ACC112 (cell line): ENCODE data around the gene GPR161.
"Not testable (repeated sequence)": the region's sequence is repeated elsewhere in the genome, so short reads cannot be mapped to it uniquely, and the experiment has no call there.

Experiments used
- H2AFZ ChIP-seq: fragments of 200-600 bp; sonication (generic); one replicate; pipeline ENCODE4 v1.6.0; 2017; ENCODE audit warnings: antibody characterized with exemption, low read length; ENCODE audit not compliant: unreplicated experiment
- H3K27ac ChIP-seq: fragments of 200-600 bp; sonication (generic); 2 replicates; pipeline ENCODE4 v1.5.1; 2014; ENCODE audit warnings: low read depth, mild to moderate bottlenecking, antibody characterized with exemption, low read length, moderate library complexity
- H3K27me3 ChIP-seq: fragments of 200-600 bp; sonication (generic); 2 replicates; pipeline ENCODE4 v1.6.1; 2014; ENCODE audit warnings: mild to moderate bottlenecking, antibody characterized with exemption, low read length, moderate library complexity, mixed read lengths; ENCODE audit not compliant: insufficient read depth
- H3K36me3 ChIP-seq: fragments of 200-600 bp; sonication (generic); 2 replicates; pipeline ENCODE4 v1.6.1; 2016; ENCODE audit warnings: mild to moderate bottlenecking, antibody characterized with exemption, low read length, moderate library complexity, mixed read lengths; ENCODE audit not compliant: insufficient read depth
- H3K4me1 ChIP-seq: fragments of 200-600 bp; sonication (generic); one replicate; pipeline ENCODE4 v1.6.1; 2016; ENCODE audit warnings: low read length, mixed read lengths; ENCODE audit not compliant: insufficient read depth, unreplicated experiment, control insufficient read depth
- H3K4me3 ChIP-seq: fragments of 200-600 bp; sonication (generic); 2 replicates; pipeline ENCODE4 v1.5.1; 2014; ENCODE audit warnings: mild to moderate bottlenecking, low read depth, low read length
- H3K79me2 ChIP-seq: fragments of 200-600 bp; sonication (generic); one replicate; pipeline ENCODE4 v1.6.0; 2016; ENCODE audit warnings: low read length; ENCODE audit not compliant: control insufficient read depth, unreplicated experiment, insufficient read depth

The GPR161 gene

DNA sequence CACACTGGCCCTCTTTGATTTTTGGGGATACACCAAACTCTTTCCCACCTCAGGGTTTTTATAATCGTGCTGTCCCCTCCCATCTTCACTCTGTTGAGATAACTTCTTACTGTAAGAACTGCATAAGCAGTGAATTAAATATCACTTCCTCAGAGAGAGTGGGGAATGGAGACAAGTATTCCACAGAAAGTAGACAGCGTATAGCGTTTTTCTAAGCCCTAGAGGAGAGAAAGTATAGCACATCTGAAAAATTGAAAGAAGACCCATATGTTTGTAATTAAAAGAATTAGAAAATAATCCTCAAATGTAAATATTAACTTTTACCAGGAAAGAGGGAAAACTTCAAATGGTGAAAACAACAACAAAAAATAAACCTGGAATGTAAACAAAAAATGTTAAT, 67.3 kb downstream of the GPR161 start:
- no peak overlapping the region for H2AFZ ChIP-seq
- H3K4me1 ChIP-seq, result no peaks in the 10 kb centered on the region
- H3K79me2 ChIP-seq, result no peaks in the 10 kb centered on the region
- no peaks in the 10 kb centered on the region for H3K27me3 ChIP-seq
- H3K27ac ChIP-seq, result no peak overlapping the region
- H3K4me3 ChIP-seq, result no peak overlapping the region
- H3K36me3 ChIP-seq, result peaks cover 28% of the 10 kb centered on the region

DNA sequence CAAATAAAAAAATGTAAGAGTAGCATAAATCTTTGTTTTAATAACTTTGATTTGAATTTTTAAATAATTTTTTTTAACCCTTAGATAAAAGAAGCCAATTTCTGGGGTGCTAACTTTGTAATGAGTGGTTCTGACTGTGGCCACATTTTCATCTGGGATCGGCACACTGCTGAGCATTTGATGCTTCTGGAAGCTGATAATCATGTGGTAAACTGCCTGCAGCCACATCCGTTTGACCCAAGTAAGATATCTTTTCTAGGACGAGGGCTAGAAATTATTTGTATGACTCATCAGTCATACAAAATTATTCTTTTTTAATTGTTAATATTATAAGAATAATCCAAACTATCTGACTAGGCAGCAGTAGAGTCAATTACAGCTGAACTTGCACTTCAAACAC, 71.2 kb downstream of the GPR161 start:
- Histone ChIP-seq H2AFZ (no peak overlapping the region), H3K4me1 (peaks cover 3% of the 10 kb centered on the region), H3K27ac (no peak overlapping the region), H3K27me3 (no peaks in the 10 kb centered on the region), H3K4me3 (no peak overlapping the region), H3K36me3 (peaks cover 30% of the 10 kb centered on the region), H3K79me2 (no peaks in the 10 kb centered on the region)

DNA sequence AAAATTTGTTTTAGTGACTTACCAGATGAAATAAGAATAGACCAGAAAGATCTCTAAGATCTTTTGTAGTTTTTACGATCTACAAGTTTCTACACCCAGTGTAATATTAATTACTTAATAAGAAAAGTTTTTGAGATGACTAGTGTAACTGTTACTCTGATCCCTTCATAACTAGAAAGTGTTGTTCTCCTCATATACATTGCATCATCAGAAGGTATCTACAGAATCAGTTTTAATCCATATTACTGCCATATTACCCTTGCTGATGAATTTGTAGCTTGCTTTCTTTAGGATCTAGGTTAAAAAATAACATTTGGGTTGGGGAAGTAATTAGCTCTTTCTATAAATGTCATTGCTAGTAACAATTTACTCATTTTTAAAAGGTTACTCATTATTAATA, 72.5 kb downstream of the GPR161 start:
- Histone ChIP-seq H3K79me2 (no peaks in the 10 kb centered on the region), H3K4me3 (no peak overlapping the region), H3K27me3 (no peaks in the 10 kb centered on the region), H3K36me3 (peaks cover 19% of the 10 kb centered on the region), H3K27ac (no peak overlapping the region), H2AFZ (no peak overlapping the region), H3K4me1 (peaks cover 7% of the 10 kb centered on the region)

DNA sequence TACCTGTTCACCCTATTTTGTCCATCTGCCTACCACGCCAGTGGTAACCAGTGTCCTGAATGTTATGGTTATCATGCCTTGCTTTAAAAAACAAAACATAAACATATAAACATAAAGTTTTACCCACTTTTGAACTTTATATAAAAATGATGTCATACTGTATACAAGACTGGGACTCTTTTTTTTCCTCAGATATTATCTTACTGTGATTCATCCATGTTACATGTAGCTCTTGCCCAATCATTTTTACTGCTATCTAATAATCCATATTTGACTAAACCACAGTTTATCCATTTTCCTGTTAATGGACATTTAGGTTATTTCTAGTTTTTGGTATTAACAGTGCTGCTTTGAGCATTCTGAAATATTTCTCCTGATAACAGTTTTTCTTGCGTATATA, 78.8 kb downstream of the GPR161 start:
- no peaks in the 10 kb centered on the region for H3K36me3 ChIP-seq
- no peaks in the 10 kb centered on the region for H3K79me2 ChIP-seq
- H3K4me1 ChIP-seq, result peaks cover 7% of the 10 kb centered on the region
- H3K27ac ChIP-seq, result no peak overlapping the region
- H3K4me3 ChIP-seq, result no peak overlapping the region
- no peak overlapping the region for H2AFZ ChIP-seq
- no peaks in the 10 kb centered on the region for H3K27me3 ChIP-seq

DNA sequence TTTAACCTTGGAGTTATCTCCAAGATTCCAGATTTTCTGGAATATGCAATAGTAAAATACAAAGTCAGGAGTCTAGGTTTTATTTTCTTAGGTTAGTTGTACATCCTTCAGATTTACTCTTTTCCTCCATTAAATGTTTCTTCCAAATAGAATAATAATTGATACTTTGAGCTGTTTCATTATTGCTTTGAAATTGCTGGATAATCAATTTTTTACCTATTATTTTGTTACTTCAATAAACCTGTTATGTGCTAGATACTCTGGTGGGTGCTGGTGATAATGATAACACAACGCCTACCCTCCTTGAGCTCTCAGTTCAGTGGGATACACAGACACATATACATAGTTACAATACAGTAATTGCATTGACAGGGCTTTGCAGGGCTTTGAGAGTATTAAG, 79.4 kb downstream of the GPR161 start:
- H3K36me3 ChIP-seq, result no peaks in the 10 kb centered on the region
- H2AFZ ChIP-seq, result no peak overlapping the region
- H3K27ac ChIP-seq, result no peak overlapping the region
- no peaks in the 10 kb centered on the region for H3K27me3 ChIP-seq
- peaks cover 7% of the 10 kb centered on the region for H3K4me1 ChIP-seq
- H3K79me2 ChIP-seq, result no peaks in the 10 kb centered on the region
- H3K4me3 ChIP-seq, result no peak overlapping the region

DNA sequence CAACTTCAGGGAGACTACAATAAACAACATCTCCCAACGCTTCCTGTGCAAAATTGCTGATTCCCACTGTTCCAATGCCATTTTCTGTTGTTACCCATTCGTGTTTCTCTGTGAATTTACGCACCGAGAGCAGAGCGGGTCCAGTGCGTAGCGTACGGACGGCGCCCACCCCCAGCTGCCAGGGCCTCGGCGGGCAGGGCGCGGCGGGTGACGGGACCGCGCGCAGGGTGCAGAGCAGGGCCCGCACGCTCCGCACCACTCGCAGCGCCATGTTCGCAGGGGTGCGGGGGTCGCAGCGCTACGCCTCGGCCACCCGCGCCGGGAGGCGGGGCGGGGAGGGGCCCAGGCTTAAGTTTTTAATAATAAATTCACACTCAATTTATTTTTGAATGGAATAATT, 80.6 kb downstream of the GPR161 start:
- H3K4me3 ChIP-seq, H3K36me3 ChIP-seq, H3K27ac ChIP-seq, H3K27me3 ChIP-seq, H3K79me2 ChIP-seq, H3K4me1 ChIP-seq, H2AFZ ChIP-seq: not testable (repeated sequence)

DNA sequence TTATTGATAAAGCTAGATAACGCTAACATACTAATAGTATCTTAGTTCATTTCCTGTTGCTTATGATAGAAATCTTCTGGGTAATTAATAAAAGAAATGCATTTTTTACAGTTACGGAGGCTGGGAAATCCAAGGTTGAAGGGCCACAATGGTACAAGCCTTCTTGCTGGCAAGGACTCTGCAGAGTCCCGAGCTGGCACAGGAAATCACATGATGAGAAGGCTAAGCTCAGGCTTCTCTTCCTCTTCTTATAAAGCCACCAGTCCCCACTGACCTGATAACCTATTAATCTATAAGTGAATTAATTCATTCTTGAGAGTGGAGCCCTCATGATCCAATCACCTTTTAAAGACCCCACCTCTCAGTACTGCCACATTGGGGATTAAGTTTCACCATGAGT, 82.6 kb downstream of the GPR161 start:
- H3K4me1 ChIP-seq, result no peaks in the 10 kb centered on the region
- H3K27ac ChIP-seq, result no peak overlapping the region
- no peak overlapping the region for H2AFZ ChIP-seq
- no peaks in the 10 kb centered on the region for H3K36me3 ChIP-seq
- H3K27me3 ChIP-seq, result no peaks in the 10 kb centered on the region
- H3K4me3 ChIP-seq, result no peak overlapping the region
- H3K79me2 ChIP-seq, result no peaks in the 10 kb centered on the region

DNA sequence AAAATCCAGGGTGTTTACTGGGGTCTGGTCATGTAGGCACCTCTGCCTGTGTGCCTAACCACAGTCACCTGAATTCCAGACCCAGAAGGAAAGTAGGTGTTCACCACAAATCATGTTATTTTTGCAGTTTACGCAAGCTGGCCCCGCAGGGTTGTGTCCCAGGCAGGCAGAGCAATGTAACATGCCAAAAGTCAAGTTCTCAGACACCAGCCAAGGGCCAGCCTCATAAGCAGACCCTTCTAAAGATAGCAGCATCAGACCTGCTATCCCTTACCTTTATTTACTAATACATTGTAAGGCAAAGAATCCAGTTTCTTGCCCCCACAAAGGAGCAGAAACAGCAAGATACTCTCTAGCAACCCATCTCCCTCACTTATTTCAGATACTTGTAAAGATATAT, 83.0 kb downstream of the GPR161 start:
- Histone ChIP-seq H3K4me1 (no peaks in the 10 kb centered on the region), H3K27me3 (no peaks in the 10 kb centered on the region), H3K27ac (no peak overlapping the region), H3K36me3 (no peaks in the 10 kb centered on the region), H3K4me3 (no peak overlapping the region), H2AFZ (no peak overlapping the region), H3K79me2 (no peaks in the 10 kb centered on the region)

DNA sequence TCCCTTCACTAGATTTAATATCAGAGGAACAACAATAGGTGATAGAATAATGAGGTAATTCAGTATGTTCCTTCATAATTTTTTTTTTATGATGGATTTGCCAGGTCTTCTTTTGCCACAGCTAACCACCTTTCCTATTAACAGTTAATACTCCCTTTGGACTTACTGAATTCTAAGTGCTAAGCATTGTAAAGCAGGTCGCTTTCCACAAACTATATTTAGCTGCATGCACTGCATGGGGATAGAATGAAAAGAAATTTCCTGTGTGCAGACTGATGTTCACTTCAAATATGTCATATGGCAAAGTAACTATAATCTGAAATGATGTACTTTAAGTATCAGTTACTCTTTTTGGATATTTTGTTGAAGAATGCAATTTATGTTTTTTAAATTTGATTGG, 85.8 kb downstream of the GPR161 start:
- peaks cover 3% of the 10 kb centered on the region; the same call in 1 of the 2 replicates for H3K36me3 ChIP-seq
- H3K4me3 ChIP-seq, result no peak overlapping the region

DNA sequence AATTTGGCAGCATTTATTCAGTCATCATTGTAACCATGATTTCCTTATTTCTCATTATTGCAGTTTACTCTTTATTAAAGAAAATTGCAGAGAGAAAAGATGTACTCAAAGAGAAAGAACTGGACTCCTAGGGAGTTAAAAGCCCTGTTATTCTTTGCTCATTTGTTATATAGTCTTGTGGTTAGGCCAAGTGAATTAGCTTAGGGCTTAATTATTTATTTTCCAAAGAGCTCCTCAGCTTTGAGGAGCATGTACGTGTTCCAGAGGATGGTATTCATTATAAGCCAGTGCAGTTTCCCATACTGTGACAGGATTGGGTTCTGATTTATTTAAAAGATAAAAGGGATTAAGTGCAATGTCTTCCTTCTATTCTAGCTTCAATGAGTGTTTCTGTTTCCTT, 86.4 kb downstream of the GPR161 start:
- Histone ChIP-seq H3K4me3 (no peak overlapping the region), H3K4me1 (no peaks in the 10 kb centered on the region), H3K36me3 (peaks cover 4% of the 10 kb centered on the region), H3K79me2 (no peaks in the 10 kb centered on the region), H3K27me3 (no peaks in the 10 kb centered on the region), H3K27ac (no peak overlapping the region), H2AFZ (no peak overlapping the region)

More for the DNA sequence above, 85.8 kb downstream of the GPR161 start:
- Histone ChIP-seq H2AFZ (no peak overlapping the region), H3K4me1 (no peaks in the 10 kb centered on the region), H3K27ac (no peak overlapping the region), H3K27me3 (no peaks in the 10 kb centered on the region), H3K79me2 (no peaks in the 10 kb centered on the region)

DNA sequence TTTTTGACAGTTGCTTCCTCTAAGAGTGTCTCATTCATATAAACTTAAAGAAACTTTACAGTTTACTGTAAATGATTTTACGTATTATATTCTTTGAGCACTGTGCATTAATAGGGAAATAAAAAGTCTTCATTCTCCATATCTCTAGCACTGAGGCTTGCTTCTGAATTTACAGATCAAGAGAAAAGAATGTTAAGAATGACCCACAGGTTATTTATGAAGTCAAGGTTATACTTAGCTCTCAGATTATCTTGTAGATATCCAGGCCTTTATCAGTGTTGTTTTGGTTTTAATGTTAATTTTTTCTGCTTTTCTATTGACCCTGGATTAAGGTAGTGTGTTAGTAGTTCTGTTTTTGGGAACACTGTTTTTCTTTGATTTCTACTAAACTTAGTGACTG, 91.4 kb downstream of the GPR161 start:
- Histone ChIP-seq H3K36me3 (peaks cover 30% of the 10 kb centered on the region), H3K27me3 (no peaks in the 10 kb centered on the region), H3K79me2 (no peaks in the 10 kb centered on the region), H3K4me1 (no peaks in the 10 kb centered on the region), H2AFZ (no peak overlapping the region), H3K27ac (no peak overlapping the region), H3K4me3 (no peak overlapping the region)

DNA sequence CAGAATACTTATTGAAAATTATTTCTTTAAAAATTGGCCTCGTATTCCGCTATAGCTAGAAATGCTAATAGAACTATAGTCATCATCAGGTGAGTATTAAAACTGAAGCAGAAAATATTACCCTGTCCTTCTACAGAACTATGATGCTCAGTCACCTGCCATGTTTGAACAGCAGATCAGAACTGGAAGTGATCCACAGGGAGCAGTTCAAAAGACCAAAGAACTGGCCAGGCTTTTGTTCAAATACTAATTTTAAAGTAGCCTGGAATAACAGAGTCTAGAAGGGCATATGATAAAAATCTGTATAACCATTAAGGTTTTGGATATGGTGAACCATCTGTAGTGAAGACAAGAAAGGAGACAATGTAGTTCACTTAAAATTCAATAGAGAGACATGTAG, 94.4 kb downstream of the GPR161 start:
- Histone ChIP-seq H3K79me2 (no peaks in the 10 kb centered on the region), H2AFZ (no peak overlapping the region), H3K4me3 (no peak overlapping the region), H3K27ac (no peak overlapping the region), H3K36me3 (peaks cover 30% of the 10 kb centered on the region), H3K4me1 (no peaks in the 10 kb centered on the region), H3K27me3 (no peaks in the 10 kb centered on the region)
